Measurements from ENCODE around the gene ADGRB3. TPM values are rescaled to one million over a fixed set of nuclear protein-coding genes. Genes with fewer than 3 reads are reported as not detected.

ADGRB3 gene
- total RNA-seq, 4 donors from 2014 or later = 5.3 to 15.6 (median 7.6) TPM

DNA sequence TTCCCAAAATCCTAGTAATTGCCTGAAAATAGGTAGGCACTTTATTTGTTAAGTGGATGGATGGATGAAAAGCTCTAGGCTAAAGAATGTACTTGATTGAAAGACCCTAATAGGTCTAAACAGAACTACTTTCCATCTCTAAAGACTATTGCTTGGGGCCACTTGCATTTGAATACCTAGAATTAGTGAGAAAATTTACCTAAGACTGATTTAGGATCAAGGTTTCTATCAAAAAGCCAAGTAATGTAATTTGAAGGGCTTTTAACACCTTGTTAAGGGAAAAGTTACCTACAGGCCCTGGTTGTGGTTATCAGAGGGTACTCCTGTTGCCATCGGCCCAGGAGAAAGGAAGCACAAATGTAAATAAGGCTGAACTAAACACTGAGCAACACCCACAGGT, 581.0 kb downstream of the ADGRB3 start:
- Histone ChIP-seq H3K27ac (no peak overlapping the region), H3K27me3 (no peaks in the 10 kb centered on the region), H3K4me1 (no peaks in the 10 kb centered on the region), H3K36me3 (no peaks in the 10 kb centered on the region), H3K4me3 (no peak overlapping the region), H3K9me3 (no peaks in the 10 kb centered on the region)
- DNase-seq = no peak
- intact Hi-C loops (cut with DNase I; ENCODE audit: low total_unique reads) = no loop called here
- TF ChIP-seq POLR2A (IDR thresholded peaks at IDR 0.05) = no peak
- TF ChIP-seq, protein P1, sequence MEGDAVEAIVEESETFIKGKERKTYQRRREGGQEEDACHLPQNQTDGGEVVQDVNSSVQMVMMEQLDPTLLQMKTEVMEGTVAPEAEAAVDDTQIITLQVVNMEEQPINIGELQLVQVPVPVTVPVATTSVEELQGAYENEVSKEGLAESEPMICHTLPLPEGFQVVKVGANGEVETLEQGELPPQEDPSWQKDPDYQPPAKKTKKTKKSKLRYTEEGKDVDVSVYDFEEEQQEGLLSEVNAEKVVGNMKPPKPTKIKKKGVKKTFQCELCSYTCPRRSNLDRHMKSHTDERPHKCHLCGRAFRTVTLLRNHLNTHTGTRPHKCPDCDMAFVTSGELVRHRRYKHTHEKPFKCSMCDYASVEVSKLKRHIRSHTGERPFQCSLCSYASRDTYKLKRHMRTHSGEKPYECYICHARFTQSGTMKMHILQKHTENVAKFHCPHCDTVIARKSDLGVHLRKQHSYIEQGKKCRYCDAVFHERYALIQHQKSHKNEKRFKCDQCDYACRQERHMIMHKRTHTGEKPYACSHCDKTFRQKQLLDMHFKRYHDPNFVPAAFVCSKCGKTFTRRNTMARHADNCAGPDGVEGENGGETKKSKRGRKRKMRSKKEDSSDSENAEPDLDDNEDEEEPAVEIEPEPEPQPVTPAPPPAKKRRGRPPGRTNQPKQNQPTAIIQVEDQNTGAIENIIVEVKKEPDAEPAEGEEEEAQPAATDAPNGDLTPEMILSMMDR (IDR thresholded peaks at IDR 0.05) = no peak

DNA sequence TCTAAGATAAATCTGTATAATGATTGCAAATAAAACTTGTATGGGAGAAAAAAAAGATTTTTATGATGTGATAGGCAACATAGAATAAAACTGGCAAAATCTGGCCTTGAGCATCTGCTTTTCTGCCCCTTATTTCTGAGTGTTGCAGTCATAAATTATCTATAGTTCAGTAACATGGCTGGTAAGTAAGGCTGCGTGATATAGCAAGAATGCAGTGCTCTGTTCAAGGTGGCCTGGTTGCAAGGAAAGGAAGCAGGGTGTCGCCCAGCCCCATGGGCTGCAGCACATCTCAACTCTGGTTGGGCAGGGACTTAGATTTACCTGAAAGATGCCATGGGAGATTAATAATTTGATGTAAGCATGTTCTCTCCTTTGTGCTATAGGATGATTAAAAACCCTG, 582.3 kb downstream of the ADGRB3 start:
- H3K4me3 ChIP-seq = no peak overlapping the region
- intact Hi-C loops (cut with DNase I; ENCODE audit: low total_unique reads) = no loop called here
- no peak for TF ChIP-seq POLR2A (IDR thresholded peaks at IDR 0.05)
- TF ChIP-seq, protein P1 (IDR thresholded peaks at IDR 0.05) = no peak
- H3K36me3 ChIP-seq = no peaks in the 10 kb centered on the region
- no peak for DNase-seq
- H3K27me3 ChIP-seq = no peaks in the 10 kb centered on the region
- H3K9me3 ChIP-seq = no peaks in the 10 kb centered on the region
- no peak overlapping the region for H3K27ac ChIP-seq
- H3K4me1 ChIP-seq = no peaks in the 10 kb centered on the region

DNA sequence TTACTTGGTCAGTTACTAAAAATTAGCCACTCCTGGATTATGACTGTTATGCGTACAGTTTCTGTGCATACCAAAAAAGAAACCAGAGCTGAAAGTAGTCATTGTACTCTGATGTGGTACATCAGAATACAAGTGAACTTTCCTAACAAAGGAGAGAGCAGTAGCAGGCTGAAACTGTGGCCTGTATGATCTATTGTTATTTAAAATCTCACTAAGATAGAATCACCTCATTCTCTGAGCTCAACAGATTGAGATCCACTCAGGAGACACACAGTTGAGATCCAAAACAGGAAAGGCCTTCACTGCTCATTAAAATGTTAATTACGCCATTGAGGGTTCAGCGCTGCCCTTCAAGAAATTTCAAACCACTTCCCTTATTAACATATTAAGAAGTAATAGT, 585.3 kb downstream of the ADGRB3 start:
- no peak for DNase-seq
- intact Hi-C loops (cut with DNase I; ENCODE audit: low total_unique reads) = no loop called here
- H3K27me3 ChIP-seq = no peaks in the 10 kb centered on the region

DNA sequence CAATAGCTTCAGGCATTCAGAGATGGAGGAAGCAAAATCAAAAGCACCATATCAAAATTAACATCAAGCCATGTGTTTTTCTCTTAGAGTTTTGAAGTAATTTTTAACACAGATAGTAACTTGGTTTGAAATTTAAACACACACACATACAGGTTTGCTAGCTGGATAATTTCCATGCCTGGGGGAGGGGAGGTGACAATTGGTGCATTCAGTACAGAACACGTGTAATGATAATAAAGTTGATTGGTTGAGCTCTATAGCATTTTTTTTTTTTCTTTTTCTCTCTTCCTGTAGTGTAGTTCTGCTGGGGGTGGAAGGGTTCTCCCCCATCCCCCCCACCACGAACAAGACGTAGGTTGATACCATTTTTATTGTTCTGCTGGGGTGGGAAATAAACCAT, 596.9 kb downstream of the ADGRB3 start:
- TF ChIP-seq, protein P1 (IDR thresholded peaks at IDR 0.05) = no peak
- no peak for TF ChIP-seq POLR2A (IDR thresholded peaks at IDR 0.05)
- H3K4me1 ChIP-seq = no peaks in the 10 kb centered on the region
- H3K27ac ChIP-seq = no peak overlapping the region
- no peaks in the 10 kb centered on the region for H3K9me3 ChIP-seq
- no peaks in the 10 kb centered on the region for H3K27me3 ChIP-seq
- no peak overlapping the region for H3K4me3 ChIP-seq
- DNase-seq = no peak
- intact Hi-C loops (cut with DNase I; ENCODE audit: low total_unique reads) = no loop called here
- no peaks in the 10 kb centered on the region for H3K36me3 ChIP-seq

More for the DNA sequence above, 585.3 kb downstream of the ADGRB3 start:
- no peak overlapping the region for H3K4me3 ChIP-seq
- no peaks in the 10 kb centered on the region for H3K36me3 ChIP-seq
- H3K4me1 ChIP-seq = no peaks in the 10 kb centered on the region
- TF ChIP-seq POLR2A (IDR thresholded peaks at IDR 0.05) = no peak
- TF ChIP-seq, protein P1 (IDR thresholded peaks at IDR 0.05) = no peak
- H3K27ac ChIP-seq = no peak overlapping the region
- no peaks in the 10 kb centered on the region for H3K9me3 ChIP-seq

DNA sequence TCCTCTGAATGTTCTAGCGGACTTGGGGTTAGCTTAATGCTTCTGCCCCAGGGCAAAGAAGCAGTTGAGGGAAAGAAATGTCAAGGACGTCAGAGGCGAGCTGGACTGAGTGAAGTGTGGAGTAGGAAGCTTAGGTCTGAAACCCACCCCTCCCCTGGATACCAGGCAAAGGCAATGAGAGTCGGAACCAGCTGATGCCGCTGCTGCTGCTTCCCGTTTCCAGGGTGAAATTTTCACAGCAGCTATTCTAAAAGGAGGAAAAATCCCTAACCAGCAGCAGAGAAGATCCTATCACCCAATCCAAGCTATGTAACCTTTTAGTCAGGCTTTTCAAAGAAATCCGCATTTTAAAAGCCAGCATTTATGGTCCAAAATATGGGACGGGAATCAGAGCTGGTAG, 597.4 kb downstream of the ADGRB3 start:
- intact Hi-C loops (cut with DNase I; ENCODE audit: low total_unique reads) = no loop called here
- Histone ChIP-seq H3K36me3 (no peaks in the 10 kb centered on the region), H3K27ac (no peak overlapping the region), H3K9me3 (no peaks in the 10 kb centered on the region), H3K4me3 (no peak overlapping the region), H3K27me3 (no peaks in the 10 kb centered on the region), H3K4me1 (no peaks in the 10 kb centered on the region)
- TF ChIP-seq POLR2A (IDR thresholded peaks at IDR 0.05) = no peak
- TF ChIP-seq, protein P1 (IDR thresholded peaks at IDR 0.05) = no peak
- no peak for DNase-seq
